ENCODE measurements around the gene IBTK. TPM values are rescaled to one million over a fixed set of nuclear protein-coding genes. Genes with fewer than 3 reads are reported as not detected.
"Not testable (repeated sequence)": the region's sequence is repeated elsewhere in the genome, so short reads cannot be mapped to it uniquely, and the experiment has no call there.

Gene IBTK
- total RNA-seq, 1 donor from 2014 or later: 15.5 TPM

- intact Hi-C loops (cut with DNase I): no loop called here
- Histone ChIP-seq H3K27ac (no peak overlapping the region), H3K4me1 (no peaks in the 10 kb centered on the region), H3K9me3 (no peaks in the 10 kb centered on the region), H3K27me3 (no peaks in the 10 kb centered on the region), H3K36me3 (no peaks in the 10 kb centered on the region), H3K4me3 (no peak overlapping the region)
- TF ChIP-seq POLR2A (IDR thresholded peaks at IDR 0.05): no peak
- no peak for TF ChIP-seq CTCF (IDR thresholded peaks at IDR 0.05)
- no peak for TF ChIP-seq POLR2AphosphoS5 (IDR thresholded peaks at IDR 0.05; ENCODE audit: insufficient read depth in 1 of 2, low read depth in 1 of 2)
- DNase-seq (ENCODE audit: extremely low spot score in 2 of 2): no peak
Observed at GRCh38 chr6:82263916-82264315, 16.4 kb upstream of the IBTK start.

GRCh38 chr6:82260997-82261732 lies 13.6 kb upstream of the IBTK start:
- Histone ChIP-seq H3K27ac (no peak overlapping the region), H3K4me1 (no peaks in the 10 kb centered on the region), H3K36me3 (no peaks in the 10 kb centered on the region), H3K4me3 (no peak overlapping the region), H3K27me3 (no peaks in the 10 kb centered on the region), H3K9me3 (no peaks in the 10 kb centered on the region)
- DNase-seq (ENCODE audit: extremely low spot score in 2 of 2): no peak
- intact Hi-C loops (cut with DNase I): no loop called here
- TF ChIP-seq POLR2AphosphoS5 (IDR thresholded peaks at IDR 0.05; ENCODE audit: insufficient read depth in 1 of 2, low read depth in 1 of 2): no peak
- no peak for TF ChIP-seq POLR2A (IDR thresholded peaks at IDR 0.05)
- no peak for TF ChIP-seq CTCF (IDR thresholded peaks at IDR 0.05)

- no peak for TF ChIP-seq POLR2A (IDR thresholded peaks at IDR 0.05)
- no peak for TF ChIP-seq CTCF (IDR thresholded peaks at IDR 0.05)
- no peak for TF ChIP-seq POLR2AphosphoS5 (IDR thresholded peaks at IDR 0.05; ENCODE audit: insufficient read depth in 1 of 2, low read depth in 1 of 2)
- no peak for DNase-seq (ENCODE audit: extremely low spot score in 2 of 2)
- H3K27ac ChIP-seq: no peak overlapping the region
- H3K4me3 ChIP-seq: no peak overlapping the region
- no peaks in the 10 kb centered on the region for H3K27me3 ChIP-seq
- intact Hi-C loops (cut with DNase I): loop anchor here (10.0 kb wide), 1 partner anchor 795 kb away; no protein-coding TSS in a partner anchor
- H3K36me3 ChIP-seq: no peaks in the 10 kb centered on the region
- H3K9me3 ChIP-seq: no peaks in the 10 kb centered on the region
- H3K4me1 ChIP-seq: no peaks in the 10 kb centered on the region
Observed at GRCh38 chr6:82259389-82259788, 11.8 kb upstream of the IBTK start.

GRCh38 chr6:82257088-82257774 lies 9.7 kb upstream of the IBTK start:
- intact Hi-C loops (cut with DNase I): loop anchor here (10.0 kb wide), 1 partner anchor 798 kb away; no protein-coding TSS in a partner anchor
- no peak for DNase-seq (ENCODE audit: extremely low spot score in 2 of 2)
- H3K9me3 ChIP-seq: no peaks in the 10 kb centered on the region
- TF ChIP-seq POLR2AphosphoS5 (IDR thresholded peaks at IDR 0.05; ENCODE audit: insufficient read depth in 1 of 2, low read depth in 1 of 2) (no peak), POLR2A (IDR thresholded peaks at IDR 0.05) (no peak)
- H3K27ac ChIP-seq: no peak overlapping the region
- no peak overlapping the region for H3K4me3 ChIP-seq
- no peaks in the 10 kb centered on the region for H3K27me3 ChIP-seq
- H3K4me1 ChIP-seq: no peaks in the 10 kb centered on the region
- no peaks in the 10 kb centered on the region for H3K36me3 ChIP-seq

GRCh38 chr6:82254722-82255121 lies 7.2 kb upstream of the IBTK start:
- H3K36me3 ChIP-seq; DNase-seq (ENCODE audit: extremely low spot score in 2 of 2); H3K27me3 ChIP-seq; H3K4me3 ChIP-seq; H3K4me1 ChIP-seq; H3K9me3 ChIP-seq; H3K27ac ChIP-seq: not testable (repeated sequence)
- intact Hi-C loops (cut with DNase I): loop anchor here (10.0 kb wide), 1 partner anchor 800 kb away; no protein-coding TSS in a partner anchor

GRCh38 chr6:82251942-82252341 lies 4.4 kb upstream of the IBTK start:
- H3K9me3 ChIP-seq: no peaks in the 10 kb centered on the region
- no peak for DNase-seq (ENCODE audit: extremely low spot score in 2 of 2)
- no peaks in the 10 kb centered on the region for H3K36me3 ChIP-seq
- no peaks in the 10 kb centered on the region for H3K27me3 ChIP-seq
- no peak overlapping the region for H3K27ac ChIP-seq
- intact Hi-C loops (cut with DNase I): loop anchor here (10.0 kb wide), 1 partner anchor 803 kb away; no protein-coding TSS in a partner anchor
- peaks cover 11% of the 10 kb centered on the region for H3K4me1 ChIP-seq
- TF ChIP-seq POLR2A (IDR thresholded peaks at IDR 0.05) (no peak), CTCF (IDR thresholded peaks at IDR 0.05) (peak in 2 of 3 experiments; percentile 31 to 32)
- no peak overlapping the region for H3K4me3 ChIP-seq
